T-helper 1 cell treated with Interleukin-12 subunit alpha and Interleukin-12 subunit beta and Interleukin-4 antibody, amounts not matched to agents 30 μg/mL and 1 μg/mL, for 36 hours (primary cell): Measurements from ENCODE around the gene HK1.

Experiments
- H3K27ac Mint-ChIP-seq: one replicate; pipeline ENCODE4 v1.8.0; 2021; ENCODE audit warnings: mild to moderate bottlenecking, mixed read lengths
- H3K27me3 Mint-ChIP-seq: one replicate; pipeline ENCODE4 v1.8.0; 2021; ENCODE audit warnings: low read depth, mixed read lengths
- H3K36me3 Mint-ChIP-seq: one replicate; pipeline ENCODE4 v1.8.0; 2021; ENCODE audit warnings: low read depth, mixed read lengths
- H3K4me1 Mint-ChIP-seq: one replicate; pipeline ENCODE4 v1.8.0; 2021; ENCODE audit warnings: low read depth, mixed read lengths
- H3K4me3 Mint-ChIP-seq: one replicate; pipeline ENCODE4 v1.8.0; 2021; ENCODE audit warnings: mild to moderate bottlenecking, moderate library complexity, mixed read lengths
- H3K9me3 Mint-ChIP-seq: one replicate; pipeline ENCODE4 v1.8.0; 2021; ENCODE audit warnings: mixed read lengths

HK1 gene

DNA sequence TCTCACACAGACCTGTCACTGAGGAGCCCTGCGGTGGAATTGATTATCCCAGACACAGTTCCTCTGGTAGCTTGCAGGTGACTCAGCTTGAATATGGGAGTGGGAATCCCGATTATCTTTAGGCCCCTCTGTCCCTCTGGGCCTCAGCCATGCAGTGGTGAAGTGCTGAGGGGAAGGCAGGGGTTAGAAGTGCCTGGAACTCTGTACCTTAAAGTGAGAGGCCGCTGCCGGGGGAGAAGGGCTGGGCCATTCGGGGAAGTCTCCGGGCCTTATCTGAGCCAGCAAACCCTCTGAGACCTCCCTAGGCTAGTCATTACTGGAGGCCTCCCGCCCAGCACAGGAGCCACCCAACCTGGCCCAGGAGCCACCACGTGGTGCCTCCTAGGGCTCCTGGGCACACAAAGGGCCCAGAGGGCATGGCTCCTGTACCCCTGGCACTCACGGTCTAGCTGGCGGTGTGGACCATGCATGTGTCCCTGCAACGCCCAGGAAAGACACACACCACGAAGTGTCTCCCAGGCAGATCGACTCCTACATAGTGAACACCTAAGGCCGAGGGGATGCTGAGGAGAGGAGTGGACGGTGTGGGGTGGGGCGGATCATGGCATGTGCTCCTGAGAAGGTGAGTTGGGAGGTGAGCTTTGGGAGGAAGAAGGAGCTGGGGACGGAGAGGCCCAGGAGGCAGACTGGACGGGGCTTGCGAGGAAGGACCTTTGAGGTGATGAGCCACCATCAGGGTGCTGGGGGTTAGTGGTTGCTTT, 56.2 kb downstream of the HK1 start:
- H3K36me3 Mint-ChIP-seq: peaks cover 3% of the 10 kb centered on the region
- peak overlapping the region; percentile 73 for H3K27ac Mint-ChIP-seq
- peaks cover 38% of the 10 kb centered on the region for H3K4me1 Mint-ChIP-seq
- peak overlapping the region; percentile 56 for H3K4me3 Mint-ChIP-seq
- no peaks in the 10 kb centered on the region for H3K27me3 Mint-ChIP-seq
- no peaks in the 10 kb centered on the region for H3K9me3 Mint-ChIP-seq

DNA sequence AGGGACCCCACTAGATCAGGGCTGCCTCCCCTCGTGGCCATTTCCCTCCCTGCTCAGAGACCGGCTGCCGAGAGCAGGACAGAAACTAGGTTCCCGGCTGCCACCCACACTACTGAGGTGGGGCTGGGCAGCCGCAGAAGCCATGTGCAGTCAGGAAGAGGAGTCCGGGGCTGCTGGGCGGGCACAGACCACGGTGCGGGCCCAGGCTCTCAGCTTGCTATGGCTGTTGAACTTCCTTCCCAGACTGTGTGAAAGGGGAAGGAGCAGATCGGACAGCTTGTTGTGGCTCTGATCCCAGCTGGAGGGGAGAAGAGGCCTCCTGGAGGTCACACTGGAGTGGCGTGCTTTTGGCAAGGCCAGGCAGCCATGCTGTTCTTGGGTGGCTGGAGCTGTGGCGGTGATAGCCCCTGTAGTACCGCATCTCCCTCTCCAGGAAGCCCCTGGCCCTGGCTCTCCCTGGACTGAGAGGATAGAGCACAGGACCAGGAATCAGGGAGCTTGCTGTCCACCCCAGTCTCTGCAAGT, 56.8 kb downstream of the HK1 start:
- Mint-ChIP-seq H3K27me3 (no peaks in the 10 kb centered on the region), H3K9me3 (no peaks in the 10 kb centered on the region), H3K36me3 (no peaks in the 10 kb centered on the region), H3K4me1 (peaks cover 41% of the 10 kb centered on the region), H3K27ac (peak overlapping the region; percentile 73), H3K4me3 (peak overlapping the region; percentile 56)

DNA sequence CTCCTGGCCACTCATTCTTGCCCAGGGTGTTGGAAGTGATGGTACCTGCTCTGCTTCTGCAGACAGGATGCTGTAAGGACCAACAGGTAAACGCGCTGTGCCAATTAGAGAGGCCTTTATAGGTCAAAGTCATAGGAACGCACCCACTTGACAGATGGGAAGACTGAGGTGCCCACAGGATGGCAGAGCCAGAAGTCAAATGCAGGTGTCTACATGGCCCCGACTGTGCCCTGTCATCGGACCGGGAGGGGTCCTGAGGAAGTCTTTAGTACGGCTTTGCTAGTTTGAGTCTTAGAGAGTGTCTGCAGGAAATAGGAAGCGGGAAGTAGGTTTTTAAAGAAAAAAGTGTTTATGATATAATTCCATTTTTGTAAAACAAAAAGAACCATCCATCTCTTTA, 57.3 kb downstream of the HK1 start:
- H3K4me3 Mint-ChIP-seq: no peak overlapping the region
- peak overlapping the region; percentile 73 for H3K27ac Mint-ChIP-seq

DNA sequence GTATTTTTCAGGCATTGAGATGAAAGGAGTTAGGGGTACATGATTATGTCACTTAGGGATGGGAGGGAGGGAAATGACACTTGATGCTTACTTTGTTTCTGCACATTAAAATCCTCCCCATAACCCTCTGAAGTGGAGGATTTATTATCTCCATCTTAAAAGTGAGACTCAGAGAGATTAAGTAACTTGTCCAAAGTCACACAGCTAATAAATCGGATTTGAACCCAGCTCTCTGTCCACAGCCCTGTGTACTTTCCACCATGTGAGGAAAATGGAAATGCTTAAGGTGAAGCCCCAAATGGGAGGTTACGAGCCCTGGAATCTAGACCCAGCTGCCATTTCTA, 58.6 kb downstream of the HK1 start:
- H3K27ac Mint-ChIP-seq: no peak overlapping the region
- peaks cover 45% of the 10 kb centered on the region for H3K4me1 Mint-ChIP-seq
- peaks cover 2% of the 10 kb centered on the region for H3K36me3 Mint-ChIP-seq
- no peaks in the 10 kb centered on the region for H3K9me3 Mint-ChIP-seq
- H3K4me3 Mint-ChIP-seq: no peak overlapping the region
- no peaks in the 10 kb centered on the region for H3K27me3 Mint-ChIP-seq

More for the DNA sequence above, 57.3 kb downstream of the HK1 start:
- no peaks in the 10 kb centered on the region for H3K27me3 Mint-ChIP-seq
- H3K9me3 Mint-ChIP-seq: no peaks in the 10 kb centered on the region
- H3K4me1 Mint-ChIP-seq: peaks cover 39% of the 10 kb centered on the region
- no peaks in the 10 kb centered on the region for H3K36me3 Mint-ChIP-seq

DNA sequence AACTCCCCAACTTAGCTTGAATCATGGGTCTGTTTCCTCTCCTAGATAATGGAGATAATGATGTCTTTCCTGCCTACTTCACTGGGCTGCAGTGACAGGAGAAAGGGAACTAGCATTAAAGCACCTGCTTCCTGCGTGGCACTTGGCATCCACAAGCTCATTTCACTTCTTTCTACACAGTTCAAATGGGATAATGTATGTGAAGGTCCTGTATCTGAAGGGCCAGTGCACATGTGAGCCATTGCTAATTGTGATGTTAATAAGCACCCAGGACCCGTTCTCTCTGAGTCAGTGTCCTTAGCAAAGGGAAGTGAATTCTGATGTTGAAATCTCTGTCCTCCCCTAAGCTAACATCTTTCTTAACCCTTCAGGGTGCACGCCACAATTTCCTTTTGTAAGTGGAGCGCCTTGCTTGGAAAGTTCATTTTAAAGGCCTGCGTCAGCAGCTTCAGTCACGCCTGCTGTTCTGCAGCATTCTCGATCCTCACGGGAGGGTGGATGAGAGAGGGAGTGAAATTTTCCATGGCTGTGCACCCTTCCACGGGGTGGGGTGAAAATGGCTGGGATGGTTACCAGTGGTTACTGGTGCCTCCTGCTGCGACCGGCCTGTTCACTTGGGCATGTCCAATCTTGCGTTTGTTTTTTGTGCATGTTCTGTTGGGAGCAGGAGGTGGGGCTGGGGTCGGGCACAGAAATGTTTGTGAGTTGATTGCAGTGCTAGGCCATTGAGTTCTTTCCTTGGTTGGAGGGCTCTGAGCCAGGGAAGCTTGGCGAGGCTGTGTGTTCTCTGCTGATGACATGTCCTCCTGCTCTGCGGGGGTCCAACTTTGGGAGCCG, 59.2 kb downstream of the HK1 start:
- Mint-ChIP-seq H3K27ac (no peak overlapping the region), H3K9me3 (no peaks in the 10 kb centered on the region)

GRCh38 chr10:69338133-69338456, 59.8 kb downstream of the HK1 start:
- no peaks in the 10 kb centered on the region for H3K9me3 Mint-ChIP-seq
- H3K27ac Mint-ChIP-seq: no peak overlapping the region
- no peaks in the 10 kb centered on the region for H3K27me3 Mint-ChIP-seq
- H3K4me1 Mint-ChIP-seq: peaks cover 57% of the 10 kb centered on the region
- no peak overlapping the region for H3K4me3 Mint-ChIP-seq
- peaks cover 10% of the 10 kb centered on the region for H3K36me3 Mint-ChIP-seq

More for the DNA sequence above, 59.2 kb downstream of the HK1 start:
- H3K4me3 Mint-ChIP-seq: no peak overlapping the region
- H3K27me3 Mint-ChIP-seq: no peaks in the 10 kb centered on the region
- H3K4me1 Mint-ChIP-seq: peaks cover 51% of the 10 kb centered on the region
- H3K36me3 Mint-ChIP-seq: peaks cover 7% of the 10 kb centered on the region

- Mint-ChIP-seq H3K4me1 (peaks cover 61% of the 10 kb centered on the region), H3K9me3 (no peaks in the 10 kb centered on the region), H3K36me3 (peaks cover 17% of the 10 kb centered on the region), H3K4me3 (no peak overlapping the region), H3K27me3 (no peaks in the 10 kb centered on the region), H3K27ac (peak overlapping the region; percentile 0)
Observed at GRCh38 chr10:69338547-69339450, 60.5 kb downstream of the HK1 start.

- H3K36me3 Mint-ChIP-seq: peaks cover 34% of the 10 kb centered on the region
- H3K4me1 Mint-ChIP-seq: peaks cover 63% of the 10 kb centered on the region
- no peaks in the 10 kb centered on the region for H3K9me3 Mint-ChIP-seq
- H3K27ac Mint-ChIP-seq: no peak overlapping the region
- no peaks in the 10 kb centered on the region for H3K27me3 Mint-ChIP-seq
- no peak overlapping the region for H3K4me3 Mint-ChIP-seq
Observed at GRCh38 chr10:69340695-69341094, 62.4 kb downstream of the HK1 start.

DNA sequence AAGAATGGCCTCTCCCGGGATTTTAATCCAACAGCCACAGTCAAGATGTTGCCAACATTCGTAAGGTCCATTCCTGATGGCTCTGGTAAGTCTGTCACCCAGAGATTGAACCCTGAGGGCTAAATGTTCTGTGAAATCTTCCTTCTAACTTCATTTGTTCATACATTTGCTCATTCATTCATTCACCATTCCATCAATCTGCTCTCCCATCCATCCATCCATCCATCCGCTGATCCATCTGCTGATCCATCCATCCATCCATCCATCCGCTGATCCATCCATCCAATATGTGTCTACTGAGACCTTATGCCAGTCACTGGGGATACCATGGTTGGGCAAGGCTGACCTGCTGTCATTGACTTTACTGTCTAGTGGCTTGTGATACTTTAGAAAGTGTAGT, 65.6 kb downstream of the HK1 start:
- no peaks in the 10 kb centered on the region for H3K27me3 Mint-ChIP-seq
- H3K36me3 Mint-ChIP-seq: peaks cover 49% of the 10 kb centered on the region
- peak overlapping the region; percentile 93 for H3K27ac Mint-ChIP-seq
- peak overlapping the region; percentile 52 for H3K4me3 Mint-ChIP-seq
- H3K4me1 Mint-ChIP-seq: peaks cover 68% of the 10 kb centered on the region
- no peaks in the 10 kb centered on the region for H3K9me3 Mint-ChIP-seq

DNA sequence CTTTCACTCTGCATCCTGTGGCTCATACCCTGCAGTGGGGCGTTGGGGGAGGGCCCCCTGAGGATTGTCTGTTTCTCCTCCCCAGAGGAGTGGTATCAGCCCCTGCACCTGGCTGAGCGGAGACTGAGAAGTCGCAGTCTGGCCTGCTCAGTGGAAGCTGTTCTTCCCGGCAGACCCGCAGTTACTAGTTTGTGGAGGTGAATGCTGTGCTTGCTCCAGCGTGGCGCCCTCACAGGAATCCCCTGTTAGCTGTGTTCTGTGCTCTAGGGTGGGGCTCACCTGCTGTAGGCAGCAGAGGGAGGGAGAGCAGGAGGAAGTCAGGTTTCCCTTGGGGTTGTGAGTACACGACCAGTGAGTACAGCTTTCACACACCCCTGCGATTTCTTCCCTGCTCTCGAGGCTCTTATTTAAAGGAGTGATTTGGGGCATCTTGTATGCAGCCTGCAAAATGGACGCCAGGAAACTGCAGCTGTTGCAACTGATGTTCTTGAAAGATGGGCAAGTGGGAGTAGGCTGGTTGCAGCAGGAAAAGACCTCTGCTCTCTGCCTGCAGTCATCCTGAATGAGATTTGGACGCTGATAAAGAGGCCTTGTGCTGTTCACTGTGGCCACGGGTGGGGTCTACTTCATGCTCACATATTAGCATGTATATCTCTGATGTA, 66.4 kb downstream of the HK1 start:
- Mint-ChIP-seq H3K4me1 (peaks cover 69% of the 10 kb centered on the region), H3K4me3 (peak overlapping the region; percentile 52), H3K27ac (peak overlapping the region; percentile 93), H3K27me3 (no peaks in the 10 kb centered on the region), H3K9me3 (no peaks in the 10 kb centered on the region), H3K36me3 (peaks cover 50% of the 10 kb centered on the region)

DNA sequence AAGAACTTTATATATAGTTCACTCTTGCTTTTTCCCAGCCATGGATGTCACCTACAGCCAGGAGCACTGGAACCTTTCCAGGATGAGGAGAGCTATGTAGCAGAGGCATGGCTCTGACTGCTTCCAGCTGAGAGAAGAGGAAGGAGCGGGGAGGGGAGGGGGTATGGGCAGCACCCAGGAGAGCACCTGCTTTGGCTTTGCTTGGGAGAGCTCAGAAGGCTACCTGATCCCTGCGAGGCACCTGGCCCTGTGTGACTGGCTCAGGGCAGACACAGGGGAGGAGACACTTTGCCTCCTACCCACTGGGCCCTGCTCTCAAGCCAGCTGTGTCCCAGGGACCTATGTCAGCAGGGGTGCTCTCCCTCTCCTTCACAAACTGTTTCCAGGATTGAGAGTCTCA, 67.1 kb downstream of the HK1 start:
- peaks cover 69% of the 10 kb centered on the region for H3K4me1 Mint-ChIP-seq
- no peaks in the 10 kb centered on the region for H3K9me3 Mint-ChIP-seq
- peak overlapping the region; percentile 93 for H3K27ac Mint-ChIP-seq
- no peaks in the 10 kb centered on the region for H3K27me3 Mint-ChIP-seq
- peak overlapping the region; percentile 52 for H3K4me3 Mint-ChIP-seq
- H3K36me3 Mint-ChIP-seq: peaks cover 52% of the 10 kb centered on the region

- peaks cover 66% of the 10 kb centered on the region for H3K4me1 Mint-ChIP-seq
- peak overlapping the region; percentile 48 for H3K4me3 Mint-ChIP-seq
- no peaks in the 10 kb centered on the region for H3K27me3 Mint-ChIP-seq
- H3K9me3 Mint-ChIP-seq: no peaks in the 10 kb centered on the region
- H3K36me3 Mint-ChIP-seq: peaks cover 53% of the 10 kb centered on the region
- peak overlapping the region; percentile 93 for H3K27ac Mint-ChIP-seq
Observed at GRCh38 chr10:69345890-69346474, 67.7 kb downstream of the HK1 start.

GRCh38 chr10:69346776-69347175, 68.5 kb downstream of the HK1 start:
- H3K9me3 Mint-ChIP-seq: no peaks in the 10 kb centered on the region
- H3K4me3 Mint-ChIP-seq: no peak overlapping the region
- peaks cover 64% of the 10 kb centered on the region for H3K4me1 Mint-ChIP-seq
- peaks cover 58% of the 10 kb centered on the region for H3K36me3 Mint-ChIP-seq
- H3K27me3 Mint-ChIP-seq: no peaks in the 10 kb centered on the region
- no peak overlapping the region for H3K27ac Mint-ChIP-seq
